Naive B cell (primary cell): Measurements from ENCODE around the gene RNF19B. TPM values are rescaled to one million over a fixed set of nuclear protein-coding genes. Genes with fewer than 3 reads are reported as not detected.
A peak's percentile ranks its signal among the peaks of the same experiment; 100 is the strongest.

Experiments
- ATAC-seq, 2 donors: fragments of 150-1000 bp; cut with Tn5 transposase; 2 replicates each; pipeline ENCODE4 v1.10.0; 2021; ENCODE audit warnings: low read depth in 2 of 2, mild to moderate bottlenecking in 2 of 2, moderate library complexity in 2 of 2
- DNase-seq: peaks from one replicate; pipeline ENCODE4 v3.0.0; 2022
- H3K27ac Mint-ChIP-seq, 6 donors: one replicate each; pipeline ENCODE4 v1.8.0; 2020 to 2022; ENCODE audit warnings: mild to moderate bottlenecking in 6 of 6, mixed read lengths in 6 of 6, moderate library complexity in 5 of 6, inconsistent platforms in 2 of 6
- H3K27me3 Mint-ChIP-seq, 3 donors: one replicate each; pipeline ENCODE4 v1.8.0; 2021 to 2022; ENCODE audit warnings: mixed read lengths in 3 of 3, mild to moderate bottlenecking in 1 of 3
- H3K36me3 Mint-ChIP-seq, 2 donors: one replicate each; pipeline ENCODE4 v1.8.0; 2020 to 2022; ENCODE audit warnings: mixed read lengths in 2 of 2, inconsistent platforms in 1 of 2, mild to moderate bottlenecking in 1 of 2
- H3K4me1 Mint-ChIP-seq, 3 donors: one replicate each; pipeline ENCODE4 v1.8.0; 2020 to 2022; ENCODE audit warnings: mixed read lengths in 3 of 3, inconsistent platforms in 1 of 3, mild to moderate bottlenecking in 1 of 3, moderate library complexity in 1 of 3
- H3K4me3 Mint-ChIP-seq, 8 donors: one replicate each; pipeline ENCODE4 v1.8.0; 2020 to 2022; ENCODE audit warnings: mild to moderate bottlenecking in 8 of 8, mixed read lengths in 8 of 8, moderate library complexity in 8 of 8, inconsistent platforms in 2 of 8
- H3K9me3 Mint-ChIP-seq, 7 donors: one replicate each; pipeline ENCODE4 v1.8.0; 2020 to 2022; ENCODE audit warnings: mixed read lengths in 7 of 7, mild to moderate bottlenecking in 5 of 7, inconsistent platforms in 2 of 7, moderate library complexity in 1 of 7
- polyA plus RNA-seq, 6 donors: library from polyadenylated mRNA; unstranded; fragments of 300-500 nt; fragmentation: Illumina TruSeq; gene quantifications; one replicate each; pipeline ENCODE4 v1.2.3, GENCODE V29; 2021; ENCODE audit warnings: low read depth in 6 of 6

Gene RNF19B
- polyA plus RNA-seq, 6 donors from 2014 or later, result 1.0 to 2.8 (median 1.9) TPM

DNA sequence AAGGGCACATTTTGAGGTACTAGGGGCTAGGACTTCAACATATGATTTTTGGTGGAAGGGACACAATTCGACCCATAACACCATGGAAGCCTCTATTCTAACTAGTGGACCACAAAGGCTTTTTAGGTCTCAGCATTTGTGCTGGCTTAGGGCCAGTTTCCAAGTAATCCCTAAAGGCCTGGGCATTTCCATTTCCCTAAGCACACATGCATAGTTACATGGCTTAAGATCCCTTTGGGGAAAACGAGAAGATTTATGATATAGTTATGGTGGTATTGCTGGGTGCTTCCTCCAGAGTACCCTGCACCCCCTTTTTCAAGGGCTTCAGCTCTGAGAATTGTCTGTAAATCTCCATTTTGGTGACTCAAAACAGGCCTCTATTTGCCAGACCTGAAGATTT, 35.2 kb downstream of the RNF19B start:
- no peak for ATAC-seq
- Mint-ChIP-seq H3K9me3 (peaks cover 0 to 10% (median 6%) of the 10 kb centered on the region in 7 donors), H3K4me3 (no peak overlapping the region), H3K27ac (no peak overlapping the region), H3K27me3 (peaks cover 13 to 31% (median 30%) of the 10 kb centered on the region in 3 donors), H3K36me3 (peaks cover 0 to 8% of the 10 kb centered on the region in 2 donors), H3K4me1 (peaks cover 12 to 18% (median 13%) of the 10 kb centered on the region in 3 donors)
- DNase-seq, result no peak

DNA sequence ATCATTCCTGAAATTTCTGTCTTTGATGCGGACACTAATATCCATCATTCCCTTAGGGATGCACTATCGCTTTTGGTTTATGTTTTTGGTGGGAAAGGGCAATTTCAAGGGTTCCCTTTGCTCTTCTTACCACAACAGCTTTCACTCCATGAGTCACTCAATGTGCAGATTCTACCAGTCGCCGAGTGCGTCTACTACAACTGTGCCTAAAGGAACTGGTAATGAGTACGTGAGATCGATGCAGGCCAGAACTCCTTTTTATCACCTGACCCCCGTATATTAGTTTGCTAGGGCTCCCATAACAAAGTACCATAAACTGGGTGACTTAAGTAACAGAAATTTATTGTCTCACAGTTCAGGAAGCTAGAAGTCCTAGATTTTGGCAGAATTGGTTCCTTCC, 35.9 kb downstream of the RNF19B start:
- peaks cover 19 to 37% (median 37%) of the 10 kb centered on the region in 3 donors for H3K27me3 Mint-ChIP-seq
- H3K36me3 Mint-ChIP-seq, result peaks cover 0 to 11% of the 10 kb centered on the region in 2 donors
- H3K4me1 Mint-ChIP-seq, result peaks cover 14 to 24% (median 17%) of the 10 kb centered on the region in 3 donors
- no peak overlapping the region for H3K27ac Mint-ChIP-seq
- peaks cover 0 to 10% (median 6%) of the 10 kb centered on the region in 7 donors for H3K9me3 Mint-ChIP-seq
- DNase-seq (no peak), ATAC-seq (no peak)
- H3K4me3 Mint-ChIP-seq, result no peak overlapping the region

DNA sequence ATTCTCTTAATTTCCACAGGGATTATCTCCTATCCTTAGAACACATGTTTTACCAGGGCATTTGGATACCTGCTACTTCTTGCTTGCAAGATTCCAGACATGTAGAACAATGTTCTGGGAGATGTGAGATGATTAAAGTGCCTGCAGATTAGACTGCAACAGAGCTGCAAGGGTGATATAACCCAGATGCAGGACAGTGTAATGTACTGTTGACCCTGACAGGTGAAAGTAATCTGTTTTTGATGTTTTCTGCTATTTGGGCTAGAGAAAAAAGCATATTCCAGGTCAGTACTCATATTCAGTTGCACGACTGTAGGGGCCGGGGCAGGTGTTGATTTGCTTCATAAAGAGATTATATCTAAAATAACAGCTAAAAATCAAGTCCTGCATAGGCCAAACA, 36.3 kb downstream of the RNF19B start:
- no peak for DNase-seq
- Mint-ChIP-seq H3K27ac (no peak overlapping the region), H3K4me1 (peaks cover 16 to 27% (median 20%) of the 10 kb centered on the region in 3 donors), H3K4me3 (no peak overlapping the region), H3K9me3 (peaks cover 0 to 10% (median 6%) of the 10 kb centered on the region in 7 donors), H3K36me3 (peaks cover 0 to 15% of the 10 kb centered on the region in 2 donors), H3K27me3 (peaks cover 23 to 41% (median 41%) of the 10 kb centered on the region in 3 donors)
- ATAC-seq, result no peak

DNA sequence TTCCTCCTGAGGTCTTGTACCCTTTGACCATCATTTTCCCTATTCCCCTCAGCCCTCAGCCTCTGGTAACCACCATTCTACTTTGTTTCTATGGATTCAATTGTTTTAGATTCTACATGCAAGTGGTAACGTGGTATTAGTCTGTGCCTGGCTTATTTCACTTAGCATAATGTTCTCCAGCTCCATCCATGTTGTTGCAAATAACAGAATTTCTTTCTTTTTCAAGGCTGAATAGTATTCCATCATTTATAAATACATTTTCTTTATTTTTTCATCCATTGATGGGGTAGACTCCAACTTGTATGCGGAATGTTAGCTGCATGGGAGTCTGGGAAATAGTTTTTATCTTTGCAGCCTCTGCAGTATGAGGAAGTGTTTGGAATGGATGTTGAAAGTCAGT, 37.2 kb downstream of the RNF19B start:
- Mint-ChIP-seq H3K27ac (no peak overlapping the region), H3K4me3 (no peak overlapping the region), H3K4me1 (peaks cover 16 to 27% (median 20%) of the 10 kb centered on the region in 3 donors), H3K27me3 (peaks cover 32 to 50% (median 50%) of the 10 kb centered on the region in 3 donors), H3K36me3 (peaks cover 0 to 15% of the 10 kb centered on the region in 2 donors), H3K9me3 (peaks cover 0 to 10% (median 6%) of the 10 kb centered on the region in 7 donors)
- ATAC-seq (no peak), DNase-seq (no peak)

DNA sequence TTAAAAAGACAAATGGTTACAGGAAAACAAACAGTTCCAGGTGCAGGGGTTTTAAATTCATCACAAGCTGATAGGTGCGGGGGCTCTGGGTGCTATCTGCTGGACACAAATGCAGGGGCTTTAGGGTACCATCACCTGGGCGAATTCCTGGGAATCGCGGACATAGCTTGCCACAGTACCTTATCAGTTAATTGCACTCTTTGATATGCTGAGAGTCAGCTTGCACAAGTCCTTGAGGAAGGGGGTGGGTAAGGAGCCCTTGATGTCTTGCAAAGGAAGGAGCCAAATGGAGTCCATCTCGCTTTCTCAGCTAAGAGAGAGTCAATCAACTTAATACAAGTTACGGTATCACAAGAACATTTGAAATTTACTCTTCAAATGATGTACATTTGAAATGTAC, 38.0 kb downstream of the RNF19B start:
- H3K36me3 Mint-ChIP-seq, result peaks cover 0 to 15% of the 10 kb centered on the region in 2 donors
- peaks cover 38 to 59% (median 59%) of the 10 kb centered on the region in 3 donors for H3K27me3 Mint-ChIP-seq
- peaks cover 16 to 27% (median 20%) of the 10 kb centered on the region in 3 donors for H3K4me1 Mint-ChIP-seq
- H3K4me3 Mint-ChIP-seq, result no peak overlapping the region
- peaks cover 0 to 10% (median 6%) of the 10 kb centered on the region in 7 donors for H3K9me3 Mint-ChIP-seq
- DNase-seq (no peak), ATAC-seq (no peak)
- H3K27ac Mint-ChIP-seq, result no peak overlapping the region

DNA sequence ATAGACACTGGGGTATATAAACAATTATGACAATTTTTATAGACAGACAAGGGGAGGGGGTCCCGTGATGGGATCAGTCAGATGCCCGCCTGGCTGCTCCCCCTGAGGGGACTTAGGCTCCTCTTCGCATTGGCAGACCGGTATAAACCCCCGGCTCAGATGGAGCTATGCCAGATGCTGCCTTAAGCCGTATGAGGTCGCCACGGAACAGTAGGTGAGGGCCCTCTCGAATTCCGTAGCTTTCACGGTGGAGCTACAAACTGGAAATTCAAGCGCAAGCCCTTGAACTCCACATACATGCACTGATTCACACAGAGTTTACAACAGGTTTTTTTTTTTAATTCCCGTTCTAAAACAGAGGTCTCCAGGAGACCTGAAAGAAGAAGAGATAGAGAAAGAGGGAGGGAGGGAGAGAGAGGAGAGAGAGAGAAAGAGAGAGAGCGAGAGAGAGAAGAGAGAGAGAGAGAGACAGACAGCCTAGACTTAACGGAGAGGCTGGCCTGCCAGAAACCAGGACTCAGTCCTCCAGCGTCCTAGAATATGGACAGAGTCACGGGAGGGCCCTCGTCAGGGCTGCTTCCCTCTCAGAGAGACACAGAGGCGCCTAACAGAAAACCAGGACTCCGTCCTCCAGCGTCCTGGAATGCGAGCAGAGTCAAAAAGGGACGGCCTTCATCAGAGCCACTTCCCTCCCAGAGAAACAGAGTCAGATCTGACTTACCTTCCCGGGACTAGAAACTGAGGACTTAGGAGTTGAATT, 39.0 kb downstream of the RNF19B start:
- DNase-seq, result no peak
- Mint-ChIP-seq H3K4me3 (peak overlapping the region in 6 of 8 donors; percentile 37 to 81 (median 58)), H3K27me3 (peaks cover 42 to 68% (median 68%) of the 10 kb centered on the region in 3 donors), H3K4me1 (peaks cover 16 to 27% (median 20%) of the 10 kb centered on the region in 3 donors), H3K9me3 (peaks cover 0 to 10% (median 6%) of the 10 kb centered on the region in 7 donors), H3K36me3 (peaks cover 0 to 15% of the 10 kb centered on the region in 2 donors), H3K27ac (peak overlapping the region in 2 of 6 donors; percentile 8 to 15)
- ATAC-seq, result peak; percentile 61 to 73

DNA sequence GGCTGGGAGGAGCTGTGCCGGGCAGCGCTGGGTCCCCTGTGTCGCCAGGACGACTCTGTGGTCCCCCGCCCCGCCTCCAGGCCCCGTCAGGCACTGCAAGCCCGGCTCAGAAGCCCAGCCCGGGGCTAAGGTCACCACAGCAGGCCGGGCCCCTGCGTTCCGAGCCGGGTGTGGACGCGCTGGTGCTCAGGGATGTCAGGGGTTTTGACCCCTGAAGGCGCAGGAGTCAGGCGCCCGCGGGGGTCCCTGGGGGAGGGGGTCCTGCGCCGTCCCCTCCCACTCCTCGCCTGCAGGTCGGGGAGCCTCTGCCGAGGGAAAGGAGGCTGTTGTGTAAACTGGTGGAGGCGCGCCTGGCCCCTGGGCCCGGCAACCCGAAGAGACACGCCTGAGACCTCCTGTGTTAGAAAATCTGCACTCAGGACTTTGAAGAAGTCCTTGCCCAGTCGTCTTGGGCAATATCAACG, 39.7 kb downstream of the RNF19B start:
- Mint-ChIP-seq H3K27ac (no peak overlapping the region), H3K27me3 (peaks cover 46 to 75% (median 75%) of the 10 kb centered on the region in 3 donors), H3K4me3 (peak overlapping the region in 5 of 8 donors; percentile 55 to 81 (median 61)), H3K9me3 (peaks cover 0 to 10% (median 6%) of the 10 kb centered on the region in 7 donors), H3K36me3 (peaks cover 0 to 15% of the 10 kb centered on the region in 2 donors), H3K4me1 (peaks cover 16 to 27% (median 20%) of the 10 kb centered on the region in 3 donors)
- ATAC-seq (peak; percentile 38 to 41), DNase-seq (no peak)

DNA sequence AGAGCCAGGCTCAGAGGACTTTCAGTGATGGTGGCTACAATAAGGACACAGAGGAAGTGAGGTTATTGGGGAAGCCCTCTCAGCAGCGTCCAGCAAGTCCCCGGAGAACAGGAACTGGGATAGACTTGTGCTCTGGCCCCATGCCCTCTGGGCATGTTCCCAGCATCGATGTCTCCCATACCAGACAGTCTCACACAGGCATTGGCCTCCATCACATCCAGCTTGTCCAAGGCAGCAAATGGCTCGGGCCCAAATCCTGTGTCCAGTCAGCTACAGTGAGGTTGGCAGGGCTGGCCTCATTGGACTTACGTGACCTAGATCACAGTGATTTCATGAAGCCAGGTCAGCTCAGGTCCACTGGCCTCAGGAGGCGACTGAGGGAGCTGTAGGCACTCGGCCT, 43.8 kb downstream of the RNF19B start:
- Mint-ChIP-seq H3K4me3 (no peak overlapping the region), H3K4me1 (peaks cover 15 to 24% (median 19%) of the 10 kb centered on the region in 3 donors), H3K27me3 (peaks cover 62 to 78% (median 75%) of the 10 kb centered on the region in 3 donors), H3K36me3 (peaks cover 0 to 13% of the 10 kb centered on the region in 2 donors), H3K9me3 (peaks cover 0 to 2% (median 0%) of the 10 kb centered on the region in 7 donors), H3K27ac (no peak overlapping the region)
- no peak for DNase-seq
- no peak for ATAC-seq

DNA sequence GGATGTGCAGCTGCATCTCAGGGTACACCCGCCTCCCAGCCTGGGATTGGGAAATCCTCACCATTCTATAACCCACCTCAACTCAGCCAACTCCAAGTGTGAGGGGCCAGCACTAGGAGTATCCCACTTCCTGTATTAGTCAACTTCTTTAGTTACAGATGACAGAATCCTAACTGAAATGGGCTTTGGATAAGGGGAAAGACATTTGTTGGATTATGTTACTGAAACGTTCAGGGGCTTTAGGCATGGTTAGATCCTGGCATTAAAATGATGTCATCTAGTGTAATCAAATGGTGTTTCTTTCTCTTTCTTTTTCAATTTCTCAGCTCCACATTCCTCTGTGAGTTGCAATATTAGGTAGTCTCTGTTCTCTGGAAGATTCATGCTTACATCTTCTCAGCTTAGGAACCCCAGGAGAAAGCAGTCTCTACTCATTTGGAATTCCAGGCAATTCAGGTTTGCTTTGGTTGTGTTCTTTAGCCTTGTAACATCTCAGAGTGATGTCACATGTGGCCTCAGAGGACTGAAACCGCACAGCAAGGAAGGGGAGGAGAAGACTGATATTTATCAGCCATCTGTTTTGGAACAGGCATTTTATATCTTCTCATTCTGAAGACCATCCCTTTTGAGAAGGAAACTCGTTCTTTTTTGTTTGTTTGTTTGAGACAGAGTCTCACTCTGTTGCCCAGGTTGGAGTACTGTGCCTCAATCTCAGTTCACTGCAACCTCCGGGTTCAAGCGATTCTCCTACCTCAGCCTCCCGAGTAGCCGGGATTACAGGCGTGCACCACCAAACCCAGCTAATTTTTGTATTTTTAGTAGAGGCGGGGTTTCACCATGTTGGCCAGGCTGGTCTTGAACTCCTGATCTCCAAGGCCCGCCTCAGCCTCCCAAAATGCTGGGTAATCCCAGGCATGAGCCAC, 44.5 kb downstream of the RNF19B start:
- Mint-ChIP-seq H3K4me1 (peaks cover 7 to 16% (median 12%) of the 10 kb centered on the region in 3 donors), H3K27me3 (peaks cover 59 to 79% (median 75%) of the 10 kb centered on the region in 3 donors), H3K4me3 (no peak overlapping the region), H3K36me3 (peaks cover 0 to 7% of the 10 kb centered on the region in 2 donors), H3K9me3 (no peaks in the 10 kb centered on the region), H3K27ac (no peak overlapping the region)
- DNase-seq (no peak), ATAC-seq (no peak)

DNA sequence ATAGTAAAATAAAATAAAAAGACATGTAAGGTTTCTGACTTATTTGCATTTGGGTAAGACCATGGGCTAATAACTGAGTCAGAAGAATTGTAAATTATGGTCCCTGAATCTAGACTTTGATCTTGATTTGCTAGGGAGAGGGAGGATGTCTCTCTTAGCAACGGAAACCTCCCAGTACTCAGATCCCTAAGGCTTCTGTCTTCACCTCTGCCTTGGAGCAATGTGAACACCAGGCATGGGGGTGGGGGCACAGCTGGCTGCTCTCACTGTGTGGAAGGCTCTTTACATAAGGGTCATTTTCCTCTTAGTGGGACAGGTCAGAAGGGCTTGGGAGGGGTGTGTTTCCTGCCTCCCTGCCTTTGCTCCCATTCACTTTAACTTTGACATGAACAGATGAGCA, 46.4 kb downstream of the RNF19B start:
- DNase-seq (no peak), ATAC-seq (no peak)
- peaks cover 43 to 66% (median 63%) of the 10 kb centered on the region in 3 donors for H3K27me3 Mint-ChIP-seq
- H3K27ac Mint-ChIP-seq, result no peak overlapping the region
- H3K36me3 Mint-ChIP-seq, result no peaks in the 10 kb centered on the region
- H3K4me1 Mint-ChIP-seq, result no peaks in the 10 kb centered on the region
- no peaks in the 10 kb centered on the region for H3K9me3 Mint-ChIP-seq
- peak overlapping the region in 1 of 8 donors; percentile 72 for H3K4me3 Mint-ChIP-seq

DNA sequence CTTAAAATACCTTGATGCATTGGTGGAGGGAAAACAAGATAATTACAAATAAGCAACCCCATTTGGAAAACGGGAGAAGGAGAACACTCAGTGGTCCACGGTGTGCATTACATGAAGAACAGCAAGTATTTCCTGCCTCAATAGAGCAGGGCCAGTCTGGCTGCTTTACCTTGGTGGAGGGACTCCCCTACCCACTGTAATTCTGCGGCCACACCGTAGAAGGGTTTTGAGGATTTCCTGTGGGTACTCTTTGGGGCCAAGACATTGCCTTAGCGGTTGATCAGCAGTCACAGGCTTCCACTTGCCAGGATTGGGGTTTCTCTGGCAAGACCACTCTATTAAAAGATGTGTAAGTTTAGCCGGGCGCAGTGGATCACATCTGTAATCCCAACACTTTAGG, 47.1 kb downstream of the RNF19B start:
- Mint-ChIP-seq H3K27me3 (peaks cover 36 to 59% (median 56%) of the 10 kb centered on the region in 3 donors), H3K36me3 (no peaks in the 10 kb centered on the region), H3K4me3 (no peak overlapping the region), H3K27ac (no peak overlapping the region), H3K9me3 (no peaks in the 10 kb centered on the region), H3K4me1 (no peaks in the 10 kb centered on the region)
- DNase-seq (no peak), ATAC-seq (no peak)

DNA sequence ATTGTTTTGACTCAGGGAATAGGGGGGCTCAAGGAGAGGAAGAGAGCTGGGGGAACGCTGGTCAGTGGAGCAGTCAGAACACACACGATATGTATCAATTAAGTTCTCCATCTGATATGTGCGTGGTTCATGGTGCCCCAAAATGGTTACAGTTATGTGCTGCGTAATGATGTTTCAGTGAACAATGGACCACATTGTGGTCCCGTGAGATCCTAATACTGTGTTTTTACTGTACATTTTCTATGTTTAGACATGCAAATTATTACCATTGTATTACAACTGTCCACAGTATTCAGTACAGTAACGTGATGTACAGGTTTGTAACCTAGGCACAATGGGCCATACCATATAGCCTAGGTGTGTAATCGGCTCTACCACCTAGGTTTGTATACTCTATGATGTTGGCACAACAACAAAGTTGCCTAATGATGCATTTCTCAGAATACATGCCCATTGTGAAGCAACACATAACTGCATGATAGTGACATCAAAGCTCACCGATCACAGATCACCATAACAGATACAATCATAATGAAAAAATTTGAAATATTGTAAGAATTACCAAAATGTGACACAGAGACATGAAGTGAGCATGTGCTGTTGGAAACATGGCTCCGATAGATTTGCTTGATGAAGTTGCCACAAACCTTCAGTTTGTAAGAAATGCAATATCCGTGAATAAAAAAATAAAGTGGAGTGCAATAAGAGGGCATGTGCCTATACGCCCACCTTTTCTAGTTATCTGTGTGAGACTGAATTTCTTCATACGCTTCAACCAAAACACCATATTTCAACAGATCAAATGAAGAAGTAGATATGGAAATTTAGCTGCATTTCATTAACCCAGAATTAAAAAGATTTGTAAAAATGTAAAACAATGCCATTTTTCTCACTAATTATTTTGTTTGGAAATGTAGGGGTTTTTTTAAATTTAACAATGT, 48.6 kb downstream of the RNF19B start:
- Mint-ChIP-seq H3K36me3 (no peaks in the 10 kb centered on the region), H3K4me1 (no peaks in the 10 kb centered on the region), H3K9me3 (no peaks in the 10 kb centered on the region), H3K27ac (no peak overlapping the region), H3K27me3 (peaks cover 25 to 44% (median 42%) of the 10 kb centered on the region in 3 donors), H3K4me3 (no peak overlapping the region)
- ATAC-seq (no peak), DNase-seq (no peak)
